AG20443 (cell line): ENCODE measurements around the gene TTLL10.

Experiments used
- DNase-seq: peaks from one replicate; pipeline ENCODE4 v3.0.0; 2012; ENCODE audit warnings: low spot score, mixed read lengths

TTLL10 gene

GRCh38 chr1:1173793-1174415 lies at the start of gene TTLL10:
TSS of gene TTLL10 (plus strand) at chr1:1173880. CDS start at chr1:1179216, 5,336 bp downstream.
- no peak for DNase-seq

DNA sequence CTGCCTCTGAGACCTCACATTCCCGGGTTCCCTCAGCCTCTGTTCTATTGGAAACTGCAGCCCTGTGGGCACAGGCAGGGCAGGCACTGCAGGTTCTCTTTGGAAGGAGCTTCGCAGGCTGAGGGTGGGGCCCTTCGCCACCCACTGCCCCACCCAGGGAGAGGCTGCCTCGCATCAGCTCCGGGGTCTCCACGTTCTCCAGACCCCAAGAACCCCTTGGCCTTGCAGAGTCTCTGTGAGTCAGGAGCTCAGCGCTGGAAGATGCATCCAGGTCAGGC lies 49.2 kb upstream of the TTLL10 start:
- no peak for DNase-seq

DNA sequence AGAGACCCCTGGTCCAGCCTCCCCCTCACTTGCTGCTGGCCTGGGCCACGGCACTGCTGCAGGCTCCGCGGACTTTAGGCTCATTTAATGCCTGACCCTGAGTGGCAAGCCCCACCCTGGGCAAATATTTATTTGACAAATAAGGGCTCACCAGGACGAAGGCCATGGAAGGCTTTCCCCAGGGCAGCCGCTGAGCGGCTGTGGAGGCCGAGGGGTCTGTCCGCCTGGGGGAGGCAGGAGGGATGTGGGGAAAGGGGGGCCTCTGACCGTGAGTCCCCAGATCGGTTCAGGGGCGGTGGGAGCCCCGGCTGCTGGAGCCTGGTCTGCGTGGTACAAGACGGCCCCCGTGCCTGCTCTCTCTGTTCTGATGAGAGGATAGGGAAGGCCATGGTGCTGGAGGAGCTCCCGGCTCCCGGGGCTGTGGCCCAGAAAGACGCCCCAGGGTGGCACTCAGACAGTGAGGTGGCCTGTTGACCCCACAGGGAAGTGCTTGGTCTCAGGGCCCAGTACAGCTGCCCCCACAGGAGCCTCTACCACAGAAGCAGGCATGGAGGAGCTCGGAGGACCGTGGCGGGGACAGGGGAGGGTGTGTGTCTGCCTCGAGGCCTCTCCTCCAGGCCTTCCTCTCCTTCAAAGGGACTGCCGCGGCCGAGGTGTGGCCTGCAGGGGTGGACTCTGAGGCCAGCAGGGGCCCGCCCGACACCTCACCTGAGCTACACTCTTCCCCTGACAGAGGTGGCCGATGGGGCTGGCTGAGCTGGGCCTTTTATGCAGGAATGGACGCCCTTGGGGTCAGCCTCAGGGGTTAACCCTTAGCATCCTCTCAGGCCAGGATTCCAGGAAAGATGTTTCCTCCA lies 48.7 kb upstream of the TTLL10 start:
- DNase-seq, result no peak

DNA sequence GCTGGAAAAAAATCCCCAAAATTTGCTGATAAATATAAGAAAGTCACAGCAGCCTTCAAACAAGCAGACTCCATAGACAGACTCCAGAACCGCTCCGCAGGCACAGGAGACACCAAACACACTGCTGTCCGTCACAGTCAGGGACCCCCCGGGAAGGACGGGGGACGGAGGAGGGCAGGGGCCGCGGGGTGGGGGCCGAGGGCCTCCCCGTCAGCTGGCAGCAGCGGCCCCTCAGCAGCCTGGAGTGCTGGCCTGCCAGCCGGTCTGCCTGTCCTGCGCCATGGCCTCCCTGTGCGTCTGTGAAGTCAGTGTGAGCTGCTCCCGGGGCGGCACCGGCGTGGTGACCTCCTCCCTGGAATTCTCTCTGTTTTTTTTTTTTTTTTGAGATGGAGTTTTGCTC lies 47.7 kb upstream of the TTLL10 start:
- DNase-seq, result no peak

- no peak for DNase-seq
Observed at GRCh38 chr1:1127551-1128451, 45.9 kb upstream of the TTLL10 start.

- DNase-seq, result no peak
Observed at GRCh38 chr1:1128454-1129139, 45.1 kb upstream of the TTLL10 start.

- no peak for DNase-seq
Observed at GRCh38 chr1:1129381-1129821, 44.3 kb upstream of the TTLL10 start.

DNA sequence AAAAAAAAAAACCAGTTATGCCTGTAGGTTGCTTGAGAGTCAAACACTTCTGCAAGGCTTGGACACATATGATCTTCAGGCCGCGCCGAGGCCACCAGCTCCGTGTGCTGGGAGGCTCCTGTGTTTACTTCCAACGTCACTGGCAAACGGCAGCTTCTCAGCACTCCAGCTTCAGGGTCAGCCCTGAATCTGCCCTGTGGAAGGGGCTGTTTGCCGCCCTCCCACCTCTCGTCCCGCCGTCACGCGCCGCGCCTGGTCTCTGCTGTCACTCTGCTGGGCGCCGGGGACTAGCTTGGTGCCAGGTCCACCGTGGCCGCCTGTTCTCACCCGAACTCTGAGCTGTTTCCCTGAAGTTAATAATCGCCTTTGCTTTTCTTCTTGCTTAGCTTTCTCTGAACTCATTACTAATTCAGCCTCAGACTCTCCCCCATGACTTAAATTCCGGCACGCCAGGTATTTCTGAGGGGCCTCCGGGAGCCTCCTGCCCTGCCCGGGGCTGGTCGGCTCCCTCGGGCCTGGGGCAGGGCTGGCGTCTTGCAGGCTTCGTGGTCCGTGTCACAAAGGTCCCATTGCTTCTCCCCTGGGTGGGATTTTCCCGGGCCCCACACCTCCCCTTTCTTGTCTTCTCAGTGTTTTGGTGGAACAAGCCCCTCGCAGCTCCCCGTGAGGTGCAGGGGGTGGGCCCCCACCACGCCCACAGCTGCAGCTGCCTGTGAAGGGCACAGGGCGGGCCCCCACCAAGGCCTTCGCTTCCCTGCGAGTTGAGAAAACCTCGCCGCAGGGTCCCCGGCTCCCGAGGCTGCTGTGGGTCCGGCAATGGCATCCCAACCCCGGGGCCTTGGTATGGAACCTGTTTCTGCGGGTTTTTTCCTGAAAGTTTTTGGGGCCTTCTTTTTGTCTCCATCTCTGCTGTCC lies 43.2 kb upstream of the TTLL10 start:
- DNase-seq, result no peak

- DNase-seq, result no peak
Observed at GRCh38 chr1:1132042-1132950, 41.4 kb upstream of the TTLL10 start.

- no peak for DNase-seq
Observed at GRCh38 chr1:1132956-1133750, 40.5 kb upstream of the TTLL10 start.

GRCh38 chr1:1134300-1134970 lies 39.2 kb upstream of the TTLL10 start:
- no peak for DNase-seq

DNA sequence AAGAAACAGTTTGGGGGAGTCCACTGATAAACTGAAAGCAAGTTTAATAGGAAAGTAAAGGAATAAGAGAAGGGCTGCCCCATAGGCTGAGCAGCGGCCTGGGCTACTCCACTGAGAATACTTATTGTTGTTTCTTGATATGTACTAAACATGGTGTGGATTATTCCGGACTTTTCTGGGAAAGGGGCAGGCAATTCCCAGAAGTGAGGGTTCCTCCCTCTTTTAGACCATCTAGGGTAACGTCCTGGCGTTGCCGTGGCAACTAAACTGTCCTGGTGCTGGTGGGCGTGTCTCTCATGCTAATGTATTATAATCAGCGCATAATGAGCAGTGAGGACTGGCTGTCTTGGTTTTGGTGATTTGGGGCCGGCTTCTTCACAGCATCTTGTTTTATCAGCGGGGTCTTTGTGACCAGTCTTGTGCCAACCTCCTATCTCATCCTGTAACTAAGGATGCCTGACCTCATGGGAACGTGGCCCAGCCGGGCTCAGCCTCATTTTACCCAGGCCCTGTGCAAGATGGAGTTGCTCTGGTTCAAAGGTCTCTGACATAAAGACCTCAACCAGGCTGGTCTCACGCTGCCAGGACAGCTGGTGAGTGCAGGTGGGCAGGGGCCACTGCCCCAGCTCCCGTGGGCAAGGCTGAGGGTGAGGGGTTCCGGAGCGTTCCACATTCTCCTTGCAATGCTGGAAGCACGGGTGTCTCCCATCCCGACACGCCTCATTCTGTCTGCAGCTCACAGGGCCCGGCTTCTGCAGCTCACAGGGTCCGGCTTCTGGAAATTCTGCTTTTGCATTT lies 38.1 kb upstream of the TTLL10 start:
- no peak for DNase-seq

DNA sequence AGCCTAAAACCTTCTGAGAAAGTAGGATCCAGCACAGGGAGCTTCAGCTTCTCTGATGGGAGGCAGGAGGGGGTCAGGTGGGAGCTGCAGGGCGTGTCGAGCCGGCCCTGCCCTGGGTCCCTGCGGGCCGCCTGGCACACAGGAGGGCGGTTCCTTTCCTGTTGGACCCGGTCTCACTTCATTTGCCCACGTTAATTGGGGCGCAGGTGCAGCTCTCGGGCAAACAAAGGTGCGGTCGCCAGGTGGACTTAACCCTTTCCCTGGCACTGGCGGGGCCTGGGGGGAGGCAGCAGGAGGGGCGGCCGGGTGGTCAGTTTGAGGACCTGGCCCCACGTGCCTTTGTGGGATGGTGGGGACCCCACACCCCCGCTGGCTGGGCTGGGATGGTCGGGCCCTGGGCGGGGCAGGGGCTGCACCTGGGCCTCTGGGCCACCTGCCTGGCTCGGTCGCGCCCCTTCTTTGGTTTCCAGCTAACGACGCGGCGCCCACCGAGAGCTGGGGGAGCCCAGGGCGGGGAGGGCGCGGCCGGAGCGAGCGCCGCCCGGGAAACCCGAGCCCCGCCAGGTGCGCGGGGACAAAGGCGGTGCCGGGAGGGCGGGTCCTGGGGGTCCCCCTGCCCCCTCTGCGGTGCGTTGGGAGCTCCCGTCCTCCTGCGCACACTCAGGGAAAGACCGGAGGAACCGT lies 37.0 kb upstream of the TTLL10 start:
- DNase-seq, result no peak

DNA sequence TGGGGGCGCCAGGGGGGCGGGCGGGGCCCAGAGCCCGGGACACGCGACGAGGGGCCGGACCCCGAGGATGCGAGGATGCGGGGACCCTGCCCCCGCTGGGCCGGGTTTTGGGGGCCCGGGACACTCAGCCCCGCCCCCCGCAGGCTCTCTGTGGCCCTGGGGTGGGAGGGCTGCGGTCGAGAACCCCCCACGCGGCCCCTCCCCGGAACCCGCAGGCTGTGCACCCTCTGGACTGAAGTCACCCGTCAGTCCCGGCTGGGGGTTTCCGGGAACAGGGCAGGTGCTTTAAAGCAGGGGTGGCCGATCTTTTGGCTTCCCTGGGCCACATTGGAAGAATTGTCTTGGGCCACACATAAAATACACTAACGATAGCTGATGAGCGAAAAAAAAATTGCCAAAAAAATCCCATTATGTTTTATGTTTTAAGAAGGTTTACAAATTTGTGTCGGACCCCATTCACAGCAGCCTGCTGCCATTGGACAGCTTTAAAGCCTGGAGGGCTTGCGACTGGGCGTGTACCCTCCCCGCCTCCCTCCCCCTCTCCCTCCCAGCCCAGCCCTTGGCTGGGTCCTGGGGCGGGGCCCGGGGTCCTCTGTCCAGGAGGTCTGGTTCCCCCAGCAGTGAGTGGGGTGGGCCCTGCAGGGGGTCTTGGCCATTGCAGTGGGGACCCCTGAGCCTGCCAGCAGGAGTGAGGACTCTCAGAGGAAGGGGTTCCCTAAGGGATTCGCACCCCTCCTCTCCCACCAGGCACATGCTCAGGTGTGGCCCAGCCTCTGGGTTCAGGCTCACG lies 36.2 kb upstream of the TTLL10 start:
- no peak for DNase-seq

DNA sequence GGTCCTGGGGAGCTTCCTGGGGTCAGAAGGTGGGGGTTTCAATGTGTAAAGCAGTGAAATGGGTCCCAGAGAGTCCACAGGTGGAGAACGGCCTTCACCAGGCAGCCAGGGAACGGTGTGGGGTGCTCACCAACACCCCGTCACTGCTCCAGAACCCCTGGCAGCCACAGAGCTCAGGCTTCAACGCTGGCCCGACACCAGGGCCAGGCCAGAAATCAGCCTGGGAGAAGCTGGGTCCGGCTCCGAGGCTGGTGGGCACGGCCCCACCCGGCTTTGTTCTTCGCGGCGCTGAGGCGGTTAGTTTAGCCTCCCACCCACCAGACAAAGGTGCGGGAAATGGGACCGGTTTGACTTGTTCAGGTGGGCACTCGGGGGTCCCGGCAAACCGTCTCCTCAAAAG lies 33.0 kb upstream of the TTLL10 start:
- no peak for DNase-seq

DNA sequence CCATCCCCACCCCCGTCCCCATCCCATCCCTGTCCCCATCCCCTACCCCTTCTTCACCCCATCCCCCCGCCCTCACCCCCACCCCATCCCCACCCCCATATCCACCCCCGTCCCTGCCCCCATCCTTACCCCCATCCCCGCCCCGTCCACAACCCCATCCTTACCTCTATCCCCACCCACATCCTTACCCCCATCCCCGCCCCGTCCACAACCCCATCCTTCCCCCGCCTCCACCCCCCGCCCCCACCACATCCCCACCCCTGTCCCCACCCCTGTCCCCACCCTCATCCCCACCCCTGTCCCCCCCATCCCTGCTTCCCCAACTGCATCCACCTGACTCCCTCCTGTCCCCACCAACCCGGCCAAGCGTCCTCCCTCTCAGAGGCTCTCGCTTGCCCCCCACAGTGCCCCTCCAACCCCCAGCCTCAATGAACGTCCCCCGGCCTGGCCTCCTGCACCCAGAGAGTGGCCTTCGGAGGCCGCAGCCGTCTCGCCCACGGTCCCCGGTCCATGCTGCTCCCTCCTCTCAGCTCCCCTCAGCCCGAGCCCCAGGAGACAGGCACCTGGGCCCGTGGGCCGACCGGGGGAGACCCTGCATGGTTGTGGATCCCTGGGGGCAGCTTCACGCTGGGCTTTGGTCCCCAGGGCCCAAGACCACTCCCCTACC lies 32.3 kb upstream of the TTLL10 start:
- DNase-seq, result no peak
